ENCODE results near the gene PSMB3.
"Not testable (repeated sequence)": the region's sequence is repeated elsewhere in the genome, so short reads cannot be mapped to it uniquely, and the experiment has no call there.

PSMB3 gene

DNA sequence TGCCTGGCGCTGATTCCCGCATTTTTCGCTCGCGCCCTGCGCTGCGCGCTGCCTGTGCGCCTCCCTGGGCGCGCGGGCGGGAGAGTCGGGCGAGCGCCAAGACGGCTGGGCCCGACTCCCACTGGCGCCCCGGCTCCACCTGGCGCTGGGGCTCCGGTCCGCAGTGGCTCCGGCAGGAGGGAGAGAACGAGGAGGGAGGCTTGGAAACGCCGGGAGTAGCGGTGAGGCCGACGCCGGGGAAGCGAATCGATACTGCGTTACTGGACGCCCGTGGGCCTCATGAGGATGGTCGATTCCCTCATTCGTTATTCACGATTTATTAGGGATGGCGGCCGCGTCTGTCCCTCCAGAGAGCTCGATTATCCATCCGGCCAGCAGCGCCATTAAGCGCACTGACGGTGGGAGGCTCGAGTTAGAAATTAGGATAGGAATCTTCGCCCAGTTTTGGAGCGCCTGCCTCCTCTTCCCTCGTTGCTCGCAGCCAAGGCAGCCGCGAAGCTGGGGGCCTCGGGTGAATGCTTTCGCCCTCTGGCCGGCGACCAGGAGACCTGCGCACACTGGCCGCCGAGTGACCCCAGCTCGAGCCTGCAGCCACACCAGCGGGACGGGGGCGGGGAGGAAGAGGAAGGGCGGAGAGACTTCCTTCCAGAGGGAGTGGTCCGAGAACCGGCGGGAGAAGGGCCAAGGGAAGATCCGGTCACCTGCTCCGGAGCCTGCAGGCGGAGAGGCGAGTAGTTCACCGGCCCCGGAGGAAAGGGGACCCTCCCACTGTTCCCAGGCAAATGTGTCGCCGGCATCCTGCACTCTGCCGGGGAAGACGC is 3.1 kb upstream of the PSMB3 start:
- peak; percentile 55 for DNase-seq (ENCODE audit: low spot score)

DNA sequence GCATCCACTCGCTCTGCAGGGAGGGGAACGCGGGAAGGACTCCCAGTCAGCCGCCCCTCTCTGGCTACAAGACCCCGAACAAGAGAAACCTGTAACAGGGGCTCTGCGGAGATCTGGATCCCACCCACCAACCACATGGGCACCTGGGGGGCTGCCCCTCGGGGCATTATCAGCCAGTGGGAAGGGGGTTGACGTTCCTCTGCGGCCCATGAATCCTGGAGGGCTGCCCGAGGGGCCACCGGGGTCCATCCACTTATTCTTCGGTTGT is 2.6 kb upstream of the PSMB3 start:
- DNase-seq (ENCODE audit: low spot score), result no peak

DNA sequence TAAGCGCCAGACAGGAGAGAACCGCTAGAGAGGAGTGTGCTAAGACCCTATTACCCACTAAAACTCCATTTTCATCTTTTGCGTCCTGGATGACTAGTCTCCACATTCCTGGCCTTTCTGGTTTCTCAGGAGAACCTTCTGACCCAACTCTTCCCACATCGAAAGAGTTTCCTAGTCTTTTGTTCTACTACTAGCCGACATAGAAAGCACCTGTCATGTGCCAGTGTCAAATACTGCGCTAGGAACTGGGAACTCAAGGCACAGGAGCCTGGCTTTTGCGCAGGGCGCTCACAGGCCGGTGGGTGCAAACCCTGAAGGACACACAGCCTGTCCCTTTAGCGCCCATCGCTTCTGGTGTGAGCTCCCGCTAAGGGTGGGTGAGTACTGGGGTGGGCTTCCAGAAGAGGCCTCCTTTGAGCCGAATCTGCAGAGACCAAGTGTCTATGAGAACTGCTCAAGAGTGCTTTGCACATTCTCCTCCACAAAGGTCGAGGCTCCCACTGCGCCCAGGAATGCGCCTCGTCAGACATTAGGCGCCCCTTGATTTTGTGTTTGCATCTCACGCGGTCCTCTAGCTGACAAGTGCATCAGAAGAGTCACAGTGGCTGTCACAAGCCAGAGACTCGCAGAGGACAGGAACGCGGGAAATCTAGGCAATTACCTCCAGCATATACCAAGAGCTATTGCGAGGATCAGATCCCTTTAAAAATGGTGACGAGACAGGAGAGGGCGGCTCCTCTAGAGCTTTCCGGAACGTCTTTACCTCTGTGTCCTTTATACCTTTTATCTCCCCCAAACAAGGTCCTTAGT is 2.0 kb upstream of the PSMB3 start:
- no peak for DNase-seq (ENCODE audit: low spot score)

DNA sequence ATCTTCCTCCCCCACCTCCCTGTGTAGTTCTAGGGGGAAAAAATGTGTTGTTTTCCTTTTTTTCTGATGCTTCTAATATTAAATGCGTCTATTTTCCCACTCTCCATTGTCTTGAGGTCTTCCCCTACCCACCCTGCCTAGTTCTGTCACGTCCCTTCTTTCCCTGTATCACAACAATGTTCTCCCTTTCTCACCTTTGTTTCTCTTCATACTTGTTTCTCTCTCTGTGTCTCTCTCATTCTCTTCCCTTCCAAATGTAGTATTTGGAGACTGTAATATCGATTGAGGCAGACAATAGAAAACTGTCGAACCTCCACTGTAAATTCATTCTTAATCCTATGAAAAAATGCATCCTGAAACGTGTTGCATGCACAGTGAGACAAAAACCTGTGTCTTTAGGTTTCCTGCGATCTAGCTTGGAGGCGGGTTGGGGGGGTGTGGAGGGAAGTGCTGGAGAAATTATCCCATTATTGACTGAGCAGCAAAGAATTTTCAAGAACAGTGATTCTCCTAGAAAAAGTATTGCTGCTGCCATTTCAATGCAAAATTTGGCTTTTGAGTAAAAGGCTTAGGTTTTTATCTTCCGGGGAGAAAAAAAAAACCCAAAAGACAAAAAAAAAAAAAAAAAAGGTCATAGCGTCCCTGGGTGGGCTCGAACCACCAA is 1.3 kb upstream of the PSMB3 start:
- DNase-seq (ENCODE audit: low spot score), result no peak

DNA sequence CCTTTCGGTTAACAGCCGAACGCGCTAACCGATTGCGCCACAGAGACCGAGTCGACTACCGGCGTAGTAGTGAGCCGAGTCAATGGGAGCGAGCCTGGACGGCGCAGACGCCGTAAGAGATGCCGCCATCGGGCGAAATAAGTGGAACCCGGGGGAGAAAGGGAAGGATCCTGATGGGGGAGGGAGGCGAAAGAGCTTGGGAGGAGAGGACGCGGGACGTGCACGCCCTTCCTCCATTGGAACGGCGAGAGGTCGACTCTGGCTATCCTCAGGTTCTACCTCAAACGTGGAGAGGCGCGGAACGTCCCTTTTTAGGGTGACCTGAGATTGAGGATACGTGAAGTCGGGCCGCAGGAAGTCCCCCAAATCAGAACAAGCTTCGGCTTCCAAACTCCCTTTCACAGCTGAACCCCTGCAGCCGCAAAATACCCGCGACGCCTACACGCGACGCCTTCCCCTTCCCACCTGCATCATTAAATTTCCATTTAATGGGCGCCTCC is 683 bp upstream of the PSMB3 start:
- DNase-seq (ENCODE audit: low spot score), result peak; percentile 90

DNA sequence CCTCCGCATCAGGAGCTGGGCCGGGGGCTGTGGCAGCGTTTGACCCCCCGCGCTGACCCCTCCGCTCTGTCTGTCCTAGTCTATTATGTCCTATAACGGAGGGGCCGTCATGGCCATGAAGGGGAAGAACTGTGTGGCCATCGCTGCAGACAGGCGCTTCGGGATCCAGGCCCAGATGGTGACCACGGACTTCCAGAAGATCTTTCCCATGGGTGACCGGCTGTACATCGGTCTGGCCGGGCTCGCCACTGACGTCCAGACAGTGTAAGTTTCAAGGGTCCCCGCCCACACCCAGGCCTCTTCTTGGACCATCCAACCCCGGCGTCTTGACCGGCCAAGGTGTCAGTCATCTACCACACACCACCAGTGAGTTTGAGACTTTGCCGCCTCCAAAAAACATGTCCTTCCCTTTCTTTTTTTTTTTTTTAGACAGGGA is 548 bp downstream of the PSMB3 start:
- no peak for DNase-seq (ENCODE audit: low spot score)

DNA sequence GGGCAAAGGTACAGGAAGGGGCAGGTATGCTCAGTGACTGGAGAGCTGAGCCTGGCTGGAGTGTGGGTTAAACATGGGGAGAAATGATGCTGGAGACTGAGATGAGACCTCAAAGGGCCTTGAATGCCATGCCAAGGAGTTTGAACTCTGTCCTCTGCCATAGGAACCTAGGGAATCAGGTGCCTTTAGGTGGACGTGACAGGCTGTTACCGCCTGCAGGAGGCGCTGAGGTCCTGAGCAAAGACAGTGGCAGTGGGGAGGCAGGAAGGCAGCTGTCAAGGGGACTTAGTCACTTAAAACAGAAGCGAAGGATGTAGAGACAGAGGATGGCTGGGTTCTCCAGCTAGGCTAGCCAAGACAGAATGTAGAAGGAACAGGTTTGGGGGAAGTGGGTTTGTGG is 9.1 kb downstream of the PSMB3 start:
- no peak for DNase-seq (ENCODE audit: low spot score)

DNA sequence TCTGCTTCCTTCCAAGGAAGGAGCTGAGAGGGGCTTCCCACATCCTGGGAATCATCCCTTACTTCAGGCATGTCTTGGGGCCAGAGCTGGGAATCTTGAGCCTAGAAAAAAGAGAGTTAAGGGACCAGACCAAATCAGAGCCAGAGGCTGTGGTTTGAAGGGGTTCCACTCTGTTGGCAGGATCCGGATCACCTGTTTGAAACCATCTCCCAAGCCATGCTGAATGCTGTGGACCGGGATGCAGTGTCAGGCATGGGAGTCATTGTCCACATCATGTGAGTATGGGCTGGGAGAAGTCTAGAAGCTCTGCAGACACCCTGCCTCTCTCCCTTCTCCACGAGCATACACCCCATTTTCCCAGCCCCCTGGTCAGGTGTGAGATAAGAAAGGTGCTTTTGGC is 9.7 kb downstream of the PSMB3 start:
- no peak for DNase-seq (ENCODE audit: low spot score)

DNA sequence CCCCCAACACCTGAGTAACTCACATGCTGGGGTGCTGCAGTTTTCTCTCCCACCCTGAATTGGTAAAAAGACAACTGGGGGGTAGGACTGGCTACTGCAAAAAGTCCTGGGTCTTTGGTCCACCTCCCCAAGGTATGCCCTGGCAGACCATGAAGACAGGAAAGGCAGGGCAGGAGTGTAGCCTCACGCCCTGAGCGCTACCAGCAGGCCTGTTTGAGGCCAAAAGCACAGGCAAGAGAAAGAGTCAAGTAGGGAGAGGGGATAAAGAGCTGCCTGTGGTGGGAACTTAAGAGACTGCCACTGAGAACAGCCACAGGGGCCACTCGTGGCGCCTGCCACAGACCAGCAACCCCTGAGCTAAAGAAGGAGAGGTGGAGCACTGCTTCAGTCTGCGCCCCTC is 13.8 kb downstream of the PSMB3 start:
- no peak for DNase-seq (ENCODE audit: low spot score)

DNA sequence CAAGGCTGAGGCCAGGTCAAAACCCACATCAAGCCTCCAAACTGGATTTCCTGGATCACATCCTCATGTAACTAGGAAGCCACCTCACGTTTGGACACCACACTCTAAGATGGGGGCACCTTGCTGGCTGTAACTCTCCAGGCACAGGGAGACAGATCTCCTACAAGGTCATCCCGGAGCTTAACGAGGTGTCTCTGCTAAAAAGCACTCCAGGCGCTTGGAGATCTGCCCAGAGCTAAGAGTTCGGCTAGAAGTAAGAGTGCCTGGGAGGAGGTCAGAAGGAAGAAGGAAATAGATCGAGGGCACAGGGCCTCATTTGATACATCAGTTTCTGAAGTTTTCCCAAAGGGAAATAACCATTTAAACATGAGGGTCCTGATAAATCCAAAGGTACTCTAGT is 15.9 kb downstream of the PSMB3 start:
- DNase-seq (ENCODE audit: low spot score), result no peak

DNA sequence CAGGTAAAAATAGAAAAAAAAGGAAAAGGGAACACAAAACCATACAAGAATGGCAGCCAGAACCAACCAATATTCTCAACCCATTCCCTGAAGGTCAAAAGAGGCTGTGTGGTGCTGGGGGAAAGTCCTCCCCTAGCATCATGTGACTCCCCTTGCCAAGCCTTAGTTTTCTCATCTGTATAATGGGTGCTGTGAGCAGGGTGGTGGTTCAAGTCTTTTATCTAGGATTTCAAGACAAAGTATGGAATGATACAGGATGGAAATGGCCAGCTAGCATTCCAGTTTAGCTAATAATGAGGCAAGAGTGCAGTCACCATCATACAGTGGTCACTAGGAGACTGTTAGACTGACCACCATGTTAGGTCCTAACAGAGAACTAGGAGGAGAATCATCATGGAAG is 20.7 kb downstream of the PSMB3 start:
- no peak for DNase-seq (ENCODE audit: low spot score)

DNA sequence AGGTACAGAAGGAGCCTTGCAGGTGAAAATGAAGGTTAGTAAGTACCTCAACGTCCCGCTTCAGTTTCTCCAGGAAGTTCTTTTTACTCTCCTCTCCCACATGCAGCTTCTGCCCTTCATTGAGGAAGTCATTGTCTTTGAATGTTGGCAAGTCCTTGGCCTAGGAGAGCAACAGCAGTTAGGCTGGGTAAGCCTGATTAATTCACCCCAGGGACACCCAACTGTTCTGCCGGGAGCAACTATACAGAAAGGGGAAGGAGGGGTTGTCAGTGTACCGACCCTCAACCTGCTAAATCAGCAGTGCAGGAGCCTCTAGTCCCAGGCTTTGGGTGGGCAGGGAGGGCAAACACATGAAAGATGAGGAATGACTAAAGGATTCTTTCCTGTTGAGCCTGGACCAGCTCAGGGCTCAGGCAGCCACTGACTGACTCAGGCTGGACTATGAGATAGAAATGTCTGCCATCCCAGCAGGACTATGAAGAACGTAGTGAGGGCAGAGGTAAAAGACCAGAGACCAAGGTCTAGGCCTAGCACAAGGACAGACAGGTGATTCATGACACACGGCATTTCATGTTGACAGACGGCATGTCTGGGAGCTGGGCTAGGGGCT is 25.2 kb downstream of the PSMB3 start:
- no peak for DNase-seq (ENCODE audit: low spot score)

DNA sequence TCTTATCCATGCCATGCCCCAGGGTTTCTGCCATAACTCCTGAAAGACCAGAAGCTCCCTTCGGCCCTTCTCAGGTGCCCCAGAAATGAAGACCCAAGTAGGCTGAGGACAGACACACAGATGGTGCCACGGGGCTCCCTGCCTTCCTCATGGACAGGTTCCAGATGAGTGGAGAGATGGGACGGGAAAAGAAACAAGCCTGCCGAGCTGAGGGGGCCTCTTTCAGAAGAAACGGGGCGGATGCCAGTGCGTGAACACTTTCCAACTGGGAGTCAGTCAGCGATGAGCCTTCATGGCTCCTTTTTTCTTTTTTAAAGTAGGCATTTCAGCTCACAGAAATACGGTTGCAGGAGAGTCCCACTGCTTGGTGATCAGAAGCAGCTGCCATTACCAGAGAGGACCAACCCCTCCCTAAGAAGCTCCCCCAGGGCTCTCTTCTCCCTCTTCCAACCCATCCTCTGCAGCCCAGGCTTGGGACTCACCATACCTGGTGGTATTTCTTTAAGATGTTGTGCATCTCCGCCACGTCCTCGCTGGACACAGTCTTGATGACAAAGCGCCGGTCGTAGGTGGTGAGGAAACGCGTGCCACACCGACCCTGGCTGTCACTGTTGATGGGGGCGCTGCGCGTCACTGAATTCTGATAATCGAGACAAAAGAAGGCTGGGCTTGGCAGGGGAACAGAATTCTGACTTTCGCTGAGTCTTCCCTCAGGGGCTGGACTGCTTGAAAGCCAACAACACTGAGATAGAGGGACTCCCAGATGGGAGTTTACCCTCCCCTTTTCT is 27.6 kb downstream of the PSMB3 start:
- no peak for DNase-seq (ENCODE audit: low spot score)

DNA sequence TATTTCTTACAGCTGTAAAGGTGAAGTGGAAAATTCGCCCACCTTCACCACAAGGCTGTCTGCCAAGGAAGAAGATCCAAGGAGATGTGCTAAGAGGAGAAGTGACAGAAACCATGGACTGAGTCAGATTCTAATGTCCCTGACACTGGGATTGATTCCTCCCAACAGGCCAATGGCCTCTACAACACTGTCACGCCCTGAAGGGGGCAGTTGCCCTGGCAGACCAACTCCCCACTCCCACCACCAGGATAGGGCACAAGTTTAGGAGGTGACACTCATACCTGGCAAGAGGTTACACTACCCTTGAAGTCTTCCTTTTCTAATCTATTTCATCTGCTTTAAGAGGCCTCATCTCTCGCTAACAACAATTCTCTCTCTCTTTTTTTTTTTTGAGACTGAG is 30.7 kb downstream of the PSMB3 start:
- no peak for DNase-seq (ENCODE audit: low spot score)

DNA sequence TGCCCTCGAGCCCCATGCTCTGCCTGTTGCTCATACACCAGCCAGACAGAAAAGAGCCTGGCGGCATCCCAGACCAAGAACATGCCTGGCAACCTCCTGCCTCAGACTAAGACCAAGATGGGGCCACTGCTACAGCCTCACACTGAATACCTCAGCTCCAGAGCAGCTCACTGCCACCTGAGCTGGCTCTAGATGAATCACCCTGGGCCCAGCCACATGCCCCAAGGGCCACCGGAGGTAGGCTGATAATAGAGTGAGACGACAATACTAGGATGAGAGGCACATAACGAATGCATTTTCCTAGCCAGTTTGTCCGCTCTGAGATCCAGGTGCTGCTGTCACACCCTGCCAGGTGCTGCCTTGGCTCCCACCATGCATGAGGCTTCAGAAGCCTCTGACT is 33.8 kb downstream of the PSMB3 start:
- DNase-seq (ENCODE audit: low spot score), result no peak

DNA sequence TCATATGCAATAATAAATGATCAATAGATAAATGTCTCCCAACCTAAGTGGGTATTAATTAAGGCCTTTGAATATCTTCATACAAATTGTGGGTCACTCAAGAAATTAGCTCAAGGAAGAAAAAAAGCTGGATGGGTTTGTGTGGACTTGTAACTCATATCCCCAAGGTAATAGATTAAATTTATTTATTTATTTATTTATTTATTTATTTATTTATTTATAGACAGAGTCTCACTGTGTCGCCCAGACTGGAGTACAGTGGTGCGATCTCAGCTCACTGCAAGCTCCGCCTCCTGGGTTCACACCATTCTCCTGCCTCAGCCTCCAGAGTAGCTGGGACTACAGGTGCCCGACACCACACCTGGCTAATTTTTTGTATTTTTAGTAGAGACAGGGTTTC is 35.5 kb downstream of the PSMB3 start:
- not testable (repeated sequence) for DNase-seq (ENCODE audit: low spot score)

DNA sequence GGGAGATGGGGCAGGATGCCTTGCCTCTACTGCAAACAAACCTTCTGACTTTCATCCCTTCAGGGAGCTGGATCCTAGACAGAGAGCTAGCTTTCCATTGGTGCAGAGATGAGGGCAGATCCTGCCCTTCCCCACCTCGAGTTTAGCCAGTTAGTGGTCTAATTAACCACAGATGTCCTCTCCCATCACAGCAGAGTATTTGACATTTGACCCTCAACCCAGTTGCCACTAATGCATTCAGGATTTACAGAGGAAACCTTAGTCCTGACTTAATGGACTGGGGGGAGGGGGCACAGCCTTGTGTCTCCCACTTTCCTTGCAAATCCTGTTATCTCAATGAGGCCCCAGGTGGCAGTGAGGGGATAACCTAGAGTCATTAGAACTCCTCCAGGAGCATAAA is 36.6 kb downstream of the PSMB3 start:
- no peak for DNase-seq (ENCODE audit: low spot score)

DNA sequence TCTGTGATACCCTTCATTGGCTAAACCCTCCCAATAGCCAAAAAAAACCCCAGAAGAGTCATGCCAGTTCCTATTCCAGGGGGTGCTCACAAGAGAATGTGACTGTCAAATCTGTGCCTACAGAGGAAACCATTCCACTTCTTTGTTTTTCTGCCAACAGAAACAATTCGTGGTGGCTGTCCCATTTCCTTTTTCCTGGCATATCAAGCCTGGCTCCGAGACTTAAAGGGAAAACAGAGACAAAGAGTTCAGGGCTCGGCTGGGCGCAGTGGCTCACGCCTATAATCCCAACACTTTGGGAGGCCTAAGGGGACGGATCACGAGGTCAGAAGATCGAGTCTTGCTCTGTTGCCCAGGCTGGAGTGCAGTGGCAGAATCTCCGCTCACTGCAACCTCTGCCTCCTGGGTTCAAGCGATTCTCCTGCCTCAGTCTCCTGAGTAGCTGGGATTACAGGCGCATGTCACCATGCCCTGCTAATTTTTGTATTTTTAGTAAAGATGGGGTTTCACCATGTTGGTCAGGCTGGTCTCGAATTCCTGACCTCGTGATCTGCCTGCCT is 37.7 kb downstream of the PSMB3 start:
- DNase-seq (ENCODE audit: low spot score), result not testable (repeated sequence)

DNA sequence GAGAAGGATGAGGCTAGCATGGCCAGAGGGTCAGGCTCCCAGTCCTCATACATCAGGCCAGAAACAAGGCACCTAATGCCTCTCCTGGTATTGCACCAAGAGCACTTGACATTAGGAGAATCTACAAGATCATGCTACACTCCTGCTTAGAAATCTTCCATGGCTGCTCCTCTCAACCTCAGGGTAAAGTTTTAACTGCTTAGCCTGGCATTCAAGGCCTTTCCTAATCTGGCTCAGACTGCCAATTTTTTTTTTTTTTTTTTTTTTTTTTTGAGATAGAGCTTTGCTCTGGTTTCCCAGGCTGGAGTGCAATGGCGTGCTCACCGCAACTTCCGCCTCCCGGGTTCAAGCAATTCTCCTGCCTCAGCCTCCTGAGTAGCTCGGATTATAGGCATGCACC is 38.6 kb downstream of the PSMB3 start:
- DNase-seq (ENCODE audit: low spot score), result no peak

DNA sequence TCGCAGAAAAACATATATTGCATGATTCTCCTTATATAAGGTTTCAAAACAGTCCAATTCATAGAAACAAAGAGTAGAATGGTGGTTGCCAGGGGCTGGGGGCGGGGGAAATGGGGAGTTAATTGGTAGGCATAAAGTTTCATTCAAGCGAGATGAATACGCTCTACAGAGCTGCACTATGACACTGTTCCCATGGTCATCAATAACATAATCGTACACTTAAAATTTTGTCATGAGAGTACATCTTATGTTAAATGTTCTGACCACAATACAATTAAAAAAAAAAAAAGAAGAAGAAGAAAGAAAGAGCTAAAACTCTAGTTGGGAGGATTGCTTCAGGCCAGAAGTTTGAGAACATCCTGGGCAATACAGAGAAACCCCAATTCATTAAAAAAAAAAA is 41.7 kb downstream of the PSMB3 start:
- DNase-seq (ENCODE audit: low spot score), result no peak

DNA sequence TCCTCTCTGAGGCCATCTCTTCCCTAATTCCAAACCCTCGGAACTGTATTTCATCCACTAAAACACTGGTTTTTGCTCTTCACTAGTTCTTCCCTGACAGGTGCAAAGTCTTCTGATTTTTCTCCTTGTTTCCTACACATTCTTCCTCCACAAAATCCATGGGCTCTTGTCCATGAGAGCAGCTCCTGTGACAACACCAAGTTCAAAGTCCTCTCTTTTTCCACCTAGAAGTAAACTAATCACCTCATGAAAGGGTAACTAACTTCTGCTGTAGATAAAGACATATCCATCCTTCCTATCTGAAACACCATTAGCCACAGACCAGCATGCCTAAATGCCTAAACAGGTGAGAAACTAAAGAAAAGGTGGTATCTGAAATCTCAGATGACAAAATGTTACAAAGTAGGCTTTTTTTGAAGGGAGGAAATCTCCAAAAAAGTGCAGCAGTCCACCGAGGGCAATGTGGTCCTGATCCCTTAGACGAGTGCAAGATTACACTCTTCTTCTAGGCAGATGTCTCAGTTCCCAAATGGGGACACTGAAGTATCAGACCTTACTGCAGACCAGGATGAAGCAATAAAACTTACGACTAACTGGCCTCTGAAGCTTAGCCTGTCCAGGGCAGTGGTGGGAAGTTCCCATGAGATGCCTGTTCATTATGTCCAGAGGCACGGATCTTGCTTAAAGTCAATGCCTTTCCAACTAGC is 44.1 kb downstream of the PSMB3 start:
- DNase-seq (ENCODE audit: low spot score), result no peak

All from Ammon's horn (tissue), 1 donor.